ENCODE results near the gene BEST1.

DNA sequence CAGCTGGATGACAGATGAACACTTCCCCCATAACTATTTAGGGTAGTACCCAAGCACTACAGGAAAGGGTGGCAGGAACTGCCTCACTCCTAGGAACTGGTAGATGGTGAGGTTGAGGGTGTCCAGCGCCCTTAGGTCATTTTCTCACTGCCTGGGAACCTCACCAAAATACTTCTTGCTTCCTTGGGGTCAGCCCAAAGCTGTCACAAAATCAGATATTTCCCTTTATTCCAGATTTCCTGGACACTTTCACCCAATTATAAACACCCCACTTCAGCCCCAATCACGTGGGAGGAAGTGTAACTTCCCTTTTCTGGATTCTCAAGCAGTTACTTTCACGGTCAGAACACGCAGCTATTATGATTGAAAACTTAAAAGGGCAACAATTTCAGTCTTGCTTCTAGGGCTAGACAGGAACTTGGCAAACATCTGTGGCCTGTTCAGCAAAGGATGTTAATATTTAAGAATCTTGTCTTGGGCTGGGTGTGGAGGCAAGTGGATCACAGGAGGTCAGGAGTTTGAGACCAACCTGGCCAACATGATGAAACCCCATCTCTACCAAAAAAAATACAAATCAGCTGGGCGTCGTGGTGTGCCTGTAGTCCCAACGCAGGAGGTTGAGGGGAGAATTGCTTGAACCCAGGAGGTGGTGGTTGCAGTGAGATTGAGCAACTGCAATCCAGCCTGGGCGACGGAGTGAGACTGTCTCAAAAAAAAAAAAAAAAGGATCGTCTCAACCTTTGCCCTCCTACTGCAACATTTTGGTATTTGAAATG lies 13.3 kb downstream of the BEST1 start:
- TF ChIP-seq, protein P1, sequence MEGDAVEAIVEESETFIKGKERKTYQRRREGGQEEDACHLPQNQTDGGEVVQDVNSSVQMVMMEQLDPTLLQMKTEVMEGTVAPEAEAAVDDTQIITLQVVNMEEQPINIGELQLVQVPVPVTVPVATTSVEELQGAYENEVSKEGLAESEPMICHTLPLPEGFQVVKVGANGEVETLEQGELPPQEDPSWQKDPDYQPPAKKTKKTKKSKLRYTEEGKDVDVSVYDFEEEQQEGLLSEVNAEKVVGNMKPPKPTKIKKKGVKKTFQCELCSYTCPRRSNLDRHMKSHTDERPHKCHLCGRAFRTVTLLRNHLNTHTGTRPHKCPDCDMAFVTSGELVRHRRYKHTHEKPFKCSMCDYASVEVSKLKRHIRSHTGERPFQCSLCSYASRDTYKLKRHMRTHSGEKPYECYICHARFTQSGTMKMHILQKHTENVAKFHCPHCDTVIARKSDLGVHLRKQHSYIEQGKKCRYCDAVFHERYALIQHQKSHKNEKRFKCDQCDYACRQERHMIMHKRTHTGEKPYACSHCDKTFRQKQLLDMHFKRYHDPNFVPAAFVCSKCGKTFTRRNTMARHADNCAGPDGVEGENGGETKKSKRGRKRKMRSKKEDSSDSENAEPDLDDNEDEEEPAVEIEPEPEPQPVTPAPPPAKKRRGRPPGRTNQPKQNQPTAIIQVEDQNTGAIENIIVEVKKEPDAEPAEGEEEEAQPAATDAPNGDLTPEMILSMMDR (IDR thresholded peaks at IDR 0.05), result no peak
- no peak for TF ChIP-seq EZH2phosphoT487 (IDR thresholded peaks at IDR 0.05)

Data from neural progenitor cell (in vitro differentiated cells).